Measurements from ENCODE around the gene RAD9B. TPM values are rescaled to one million over a fixed set of nuclear protein-coding genes. Genes with fewer than 3 reads are reported as not detected.

RAD9B gene
- polyA plus RNA-seq, 3 donors, result 1.1 to 3.0 (median 1.3) TPM

DNA sequence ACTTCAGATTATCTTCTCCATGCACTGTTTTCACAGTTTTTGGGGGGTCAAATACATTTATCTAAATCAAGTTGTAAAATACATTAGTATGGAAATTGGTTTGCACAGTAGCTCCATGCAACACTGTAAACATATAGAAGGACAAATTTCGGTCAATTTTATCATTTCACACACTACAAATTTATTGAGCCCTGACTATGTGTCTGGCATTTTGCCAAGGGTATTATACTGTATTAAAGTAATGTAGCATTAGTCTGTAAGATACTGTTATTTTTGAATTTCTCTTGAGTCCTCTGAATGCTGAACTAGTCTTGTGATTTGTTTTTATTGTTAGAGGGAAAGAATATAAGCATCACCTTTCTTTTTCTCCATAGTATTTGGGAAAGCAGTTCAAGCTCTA is 1.3 kb downstream of the RAD9B start:
- Histone ChIP-seq H3K4me1 (ENCODE audit: control insufficient read depth in 1 of 2, insufficient read depth in 2 of 2, low read length in 2 of 2) (peaks cover 29 to 41% of the 10 kb centered on the region in 2 donors), H3K27ac (ENCODE audit: low read depth in 1 of 2, low read length in 2 of 2) (no peak overlapping the region), H3K4me2 (replicated peaks; ENCODE audit: extremely low read depth, low read length, poor library complexity, severe bottlenecking) (no peak overlapping the region), H3K79me2 (ENCODE audit: insufficient read depth, low read length) (peaks cover 40% of the 10 kb centered on the region), H3K9ac (ENCODE audit: insufficient read depth, low read length, poor library complexity, severe bottlenecking) (no peak overlapping the region), H3K4me3 (replicated peaks in 1 of 3; ENCODE audit: low read depth in 2 of 3, low read length in 3 of 3) (no peak overlapping the region), H3K9me3 (replicated peaks in 1 of 2; ENCODE audit: control insufficient read depth in 1 of 2, insufficient read depth in 1 of 2, low read length in 2 of 2) (no peaks in the 10 kb centered on the region), H3K27me3 (ENCODE audit: control insufficient read depth in 2 of 2, insufficient read depth in 2 of 2, low read length in 2 of 2) (no peaks in the 10 kb centered on the region), H3K36me3 (replicated peaks in 1 of 2; ENCODE audit: control insufficient read depth in 1 of 2, insufficient read depth in 2 of 2, low read length in 2 of 2) (no peaks in the 10 kb centered on the region), H2AFZ (ENCODE audit: insufficient read depth, low read depth, low read length, poor library complexity, severe bottlenecking) (no peak overlapping the region), H4K20me1 (ENCODE audit: insufficient read depth, low read length) (peaks cover 24% of the 10 kb centered on the region)
- no peak overlapping the region for H3K27ac Mint-ChIP-seq
- TF ChIP-seq, protein P1, sequence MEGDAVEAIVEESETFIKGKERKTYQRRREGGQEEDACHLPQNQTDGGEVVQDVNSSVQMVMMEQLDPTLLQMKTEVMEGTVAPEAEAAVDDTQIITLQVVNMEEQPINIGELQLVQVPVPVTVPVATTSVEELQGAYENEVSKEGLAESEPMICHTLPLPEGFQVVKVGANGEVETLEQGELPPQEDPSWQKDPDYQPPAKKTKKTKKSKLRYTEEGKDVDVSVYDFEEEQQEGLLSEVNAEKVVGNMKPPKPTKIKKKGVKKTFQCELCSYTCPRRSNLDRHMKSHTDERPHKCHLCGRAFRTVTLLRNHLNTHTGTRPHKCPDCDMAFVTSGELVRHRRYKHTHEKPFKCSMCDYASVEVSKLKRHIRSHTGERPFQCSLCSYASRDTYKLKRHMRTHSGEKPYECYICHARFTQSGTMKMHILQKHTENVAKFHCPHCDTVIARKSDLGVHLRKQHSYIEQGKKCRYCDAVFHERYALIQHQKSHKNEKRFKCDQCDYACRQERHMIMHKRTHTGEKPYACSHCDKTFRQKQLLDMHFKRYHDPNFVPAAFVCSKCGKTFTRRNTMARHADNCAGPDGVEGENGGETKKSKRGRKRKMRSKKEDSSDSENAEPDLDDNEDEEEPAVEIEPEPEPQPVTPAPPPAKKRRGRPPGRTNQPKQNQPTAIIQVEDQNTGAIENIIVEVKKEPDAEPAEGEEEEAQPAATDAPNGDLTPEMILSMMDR (IDR thresholded peaks at IDR 0.05), result no peak
- no peak for DNase-seq
- no peaks in the 10 kb centered on the region for H3K36me3 Mint-ChIP-seq
- peaks cover 36% of the 10 kb centered on the region for H3K4me1 Mint-ChIP-seq
- no peaks in the 10 kb centered on the region for H3K9me3 Mint-ChIP-seq
- no peaks in the 10 kb centered on the region for H3K27me3 Mint-ChIP-seq (ENCODE audit: low read depth in 3 of 3)
- intact Hi-C loops (cut with micrococcal nuclease), result loop anchor here (2.0 to 5.0 kb wide), 3 partner anchors 36 to 114 kb away; partner anchors contain the start of genes FAM216A (in 1 of the 2) and GPN3 (in 1 of the 2)
- no peak overlapping the region for H3K4me3 Mint-ChIP-seq
- no CpG with 5 or more reads among the region's 1 CpG for WGBS (ENCODE audit: insufficient coverage)

DNA sequence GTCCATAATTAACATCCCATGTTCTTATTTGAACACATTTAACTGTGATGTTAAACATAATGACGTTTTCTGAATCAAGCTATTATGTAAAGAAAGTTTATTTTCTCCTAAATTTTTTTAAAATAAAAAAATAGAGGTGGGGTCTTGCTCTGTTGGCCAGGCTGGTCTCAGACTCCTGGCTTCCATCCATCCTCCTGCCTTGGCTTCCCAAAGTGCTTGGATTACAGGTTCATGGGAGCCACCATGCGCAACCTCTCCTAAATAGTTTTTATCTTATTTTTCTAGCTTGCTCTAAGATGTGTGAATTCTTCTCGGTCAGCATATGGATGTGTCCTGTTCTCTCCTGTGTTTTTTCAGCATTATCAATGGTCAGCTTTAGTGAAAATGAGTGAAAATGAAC is 3.2 kb downstream of the RAD9B start:
- Mint-ChIP-seq H3K27ac (no peak overlapping the region), H3K27me3 (ENCODE audit: low read depth in 3 of 3) (no peaks in the 10 kb centered on the region), H3K4me1 (peaks cover 18% of the 10 kb centered on the region), H3K4me3 (no peak overlapping the region), H3K9me3 (no peaks in the 10 kb centered on the region), H3K36me3 (no peaks in the 10 kb centered on the region)
- no peak overlapping the region for H3K4me3 ChIP-seq (replicated peaks in 1 of 3; ENCODE audit: low read depth in 2 of 3, low read length in 3 of 3)
- H3K4me2 ChIP-seq (replicated peaks; ENCODE audit: extremely low read depth, low read length, poor library complexity, severe bottlenecking), result no peak overlapping the region
- TF ChIP-seq, protein P1 (IDR thresholded peaks at IDR 0.05), result no peak
- H3K27me3 ChIP-seq (ENCODE audit: control insufficient read depth in 2 of 2, insufficient read depth in 2 of 2, low read length in 2 of 2), result no peaks in the 10 kb centered on the region
- H3K9me3 ChIP-seq (replicated peaks in 1 of 2; ENCODE audit: control insufficient read depth in 1 of 2, insufficient read depth in 1 of 2, low read length in 2 of 2), result no peaks in the 10 kb centered on the region
- H3K36me3 ChIP-seq (replicated peaks in 1 of 2; ENCODE audit: control insufficient read depth in 1 of 2, insufficient read depth in 2 of 2, low read length in 2 of 2), result no peaks in the 10 kb centered on the region
- peaks cover 21% of the 10 kb centered on the region for H3K79me2 ChIP-seq (ENCODE audit: insufficient read depth, low read length)
- peaks cover 17 to 22% of the 10 kb centered on the region in 2 donors for H3K4me1 ChIP-seq (ENCODE audit: control insufficient read depth in 1 of 2, insufficient read depth in 2 of 2, low read length in 2 of 2)
- WGBS (ENCODE audit: insufficient coverage), result no CpG with 5 or more reads among the region's 3 CpGs
- H3K27ac ChIP-seq (ENCODE audit: low read depth in 1 of 2, low read length in 2 of 2), result no peak overlapping the region
- no peak overlapping the region for H3K9ac ChIP-seq (ENCODE audit: insufficient read depth, low read length, poor library complexity, severe bottlenecking)
- H4K20me1 ChIP-seq (ENCODE audit: insufficient read depth, low read length), result peaks cover 10% of the 10 kb centered on the region
- intact Hi-C loops (cut with micrococcal nuclease), result no loop called here
- no peak overlapping the region for H2AFZ ChIP-seq (ENCODE audit: insufficient read depth, low read depth, low read length, poor library complexity, severe bottlenecking)
- no peak for DNase-seq
